SK-N-SH treated with all-trans-retinoic acid at 6 μM for 48 hours (cell line): ENCODE data around the gene MET.
"Not testable (repeated sequence)": the region's sequence is repeated elsewhere in the genome, so short reads cannot be mapped to it uniquely, and the experiment has no call there.

ENCODE experiments used
- ATAC-seq: fragments of 200-7000 bp; cut with Tn5 transposase; 3 replicates; pipeline ENCODE4 v1.9.1; 2020; ENCODE audit warnings: mild to moderate bottlenecking, moderate library complexity
- ARNTL ChIP-seq: fragments of 450-650 bp; formaldehyde crosslinking; IDR thresholded peaks from 2 replicates; pipeline ENCODE4 v1.5.0; 2020; ENCODE audit warnings: low read depth, mild to moderate bottlenecking, moderate library complexity, borderline replicate concordance
- BACH2 ChIP-seq: fragments of 250-450 bp; sonication (Bioruptor Pico); IDR thresholded peaks from 2 replicates; pipeline ENCODE4 v1.9.0; 2021; ENCODE audit warnings: mild to moderate bottlenecking, borderline replicate concordance
- CREB5 ChIP-seq: fragments of 250-450 bp; sonication (Bioruptor Pico); IDR thresholded peaks from 2 replicates; pipeline ENCODE4 v1.5.1; 2020; ENCODE audit warnings: low read depth, mild to moderate bottlenecking, moderate library complexity
- CSDC2 ChIP-seq: fragments of 250-450 bp; sonication (Bioruptor Pico); IDR thresholded peaks from 2 replicates; pipeline ENCODE4 v1.5.0; 2020; ENCODE audit warnings: mild to moderate bottlenecking, moderate library complexity
- CSRNP3 ChIP-seq: fragments of 250-450 bp; sonication (Bioruptor Pico); IDR thresholded peaks from 2 replicates; pipeline ENCODE4 v1.5.1; 2021; ENCODE audit warnings: mild to moderate bottlenecking, moderate library complexity
- ESRRG ChIP-seq: fragments of 250-450 bp; sonication (Bioruptor Pico); IDR thresholded peaks from 2 replicates; pipeline ENCODE4 v1.6.1; 2021; ENCODE audit warnings: mild to moderate bottlenecking
- GLIS3 ChIP-seq: fragments of 250-450 bp; sonication (Bioruptor Pico); IDR thresholded peaks from 2 replicates; pipeline ENCODE4 v1.5.0; 2020; ENCODE audit warnings: mild to moderate bottlenecking, moderate library complexity
- ISL1 ChIP-seq: fragments of 250-450 bp; sonication (Bioruptor Pico); IDR thresholded peaks from 2 replicates; pipeline ENCODE4 v2.1.2; 2022; ENCODE audit warnings: mild to moderate bottlenecking, moderate library complexity
- OSR1 ChIP-seq: fragments of 250-450 bp; sonication (Bioruptor Pico); IDR thresholded peaks from 2 replicates; pipeline ENCODE4 v1.8.0; 2022; ENCODE audit warnings: moderate library complexity, mild to moderate bottlenecking, inconsistent platforms
- PATZ1 ChIP-seq: fragments of 250-450 bp; sonication (Bioruptor Pico); IDR thresholded peaks from 2 replicates; pipeline ENCODE4 v1.8.0; 2020; ENCODE audit warnings: mild to moderate bottlenecking, moderate library complexity, borderline replicate concordance
- POU6F1 ChIP-seq: fragments of 250-450 bp; sonication (Bioruptor Pico); IDR thresholded peaks from 2 replicates; pipeline ENCODE4 v1.8.0; 2021; ENCODE audit warnings: low read depth, mild to moderate bottlenecking, moderate library complexity, borderline replicate concordance
- PPARA ChIP-seq: fragments of 250-450 bp; sonication (Bioruptor Pico); IDR thresholded peaks from 2 replicates; pipeline ENCODE4 v1.5.0; 2020; ENCODE audit warnings: mild to moderate bottlenecking, borderline replicate concordance
- RARB ChIP-seq: fragments of 250-450 bp; sonication (Bioruptor Pico); IDR thresholded peaks from 2 replicates; pipeline ENCODE4 v1.8.0; 2021; ENCODE audit warnings: mild to moderate bottlenecking, moderate library complexity
- TOX ChIP-seq: fragments of 250-450 bp; sonication (Bioruptor Pico); IDR thresholded peaks from 2 replicates; pipeline ENCODE4 v1.8.0; 2021; ENCODE audit warnings: mild to moderate bottlenecking, moderate library complexity, borderline replicate concordance
- TSHZ2 ChIP-seq: fragments of 250-450 bp; sonication (Bioruptor Pico); IDR thresholded peaks from 2 replicates; pipeline ENCODE4 v1.5.0; 2020; ENCODE audit warnings: mild to moderate bottlenecking, moderate library complexity
- ZC3H10 ChIP-seq: fragments of 250-450 bp; sonication (Bioruptor Pico); IDR thresholded peaks from 2 replicates; pipeline ENCODE4 v1.5.1; 2021; ENCODE audit warnings: mild to moderate bottlenecking, moderate library complexity
- ZFP3 ChIP-seq: fragments of 250-450 bp; sonication (Bioruptor Pico); IDR thresholded peaks from 2 replicates; pipeline ENCODE4 v1.5.0; 2020; ENCODE audit warnings: mild to moderate bottlenecking, moderate library complexity
- ZFP30 ChIP-seq: fragments of 450-650 bp; formaldehyde crosslinking; IDR thresholded peaks from 2 replicates; pipeline ENCODE4 v1.5.0; 2022; ENCODE audit warnings: mild to moderate bottlenecking, moderate library complexity
- ZNF565 ChIP-seq: fragments of 450-650 bp; formaldehyde crosslinking; conservative IDR thresholded peaks from 2 replicates; pipeline ENCODE4 v1.5.0; 2020; ENCODE audit warnings: low read depth, mild to moderate bottlenecking, moderate library complexity
- ZNF70 ChIP-seq: fragments of 450-650 bp; formaldehyde crosslinking; IDR thresholded peaks from 2 replicates; pipeline ENCODE4 v1.5.0; 2020; ENCODE audit warnings: mild to moderate bottlenecking, moderate library complexity

MET gene

GRCh38 chr7:116752305-116753074 is 80.5 kb downstream of the MET start:
- no peak for ATAC-seq
- TF ChIP-seq ZFP30, result no peak
- TF ChIP-seq OSR1 (CRISPR knock-in tag), result no peak
- TF ChIP-seq ZC3H10 (CRISPR knock-in tag), result no peak
- TF ChIP-seq PATZ1 (CRISPR knock-in tag), result no peak
- no peak for TF ChIP-seq ZNF565 (CRISPR knock-in tag)
- no peak for TF ChIP-seq ESRRG
- no peak for TF ChIP-seq PPARA (CRISPR knock-in tag)
- no peak for TF ChIP-seq RARB
- TF ChIP-seq TSHZ2 (CRISPR knock-in tag), result no peak
- no peak for TF ChIP-seq CREB5 (CRISPR knock-in tag)
- TF ChIP-seq GLIS3, result no peak
- TF ChIP-seq BACH2, result no peak

- ATAC-seq, result no peak
- TF ChIP-seq RARB, result no peak
- TF ChIP-seq, all 23 proteins: peak for 0
These were observed 81.1 kb downstream of the MET start for GRCh38 chr7:116753130-116753529.

GRCh38 chr7:116754186-116754585 is 82.2 kb downstream of the MET start:
- ATAC-seq, result no peak
- TF ChIP-seq ESRRG (no peak), GLIS3 (no peak)

GRCh38 chr7:116757283-116757682 is 85.3 kb downstream of the MET start:
- TF ChIP-seq ZFP3 (no peak), ZNF70 (no peak), ZNF565 (CRISPR knock-in tag) (no peak), ZFP30 (no peak), TOX (CRISPR knock-in tag) (no peak), CSRNP3 (no peak), OSR1 (CRISPR knock-in tag) (no peak), CSDC2 (CRISPR knock-in tag) (no peak), RARB (no peak), POU6F1 (CRISPR knock-in tag) (no peak), ISL1 (CRISPR knock-in tag) (no peak), ESRRG (no peak), GLIS3 (no peak), TSHZ2 (CRISPR knock-in tag) (no peak), ARNTL (CRISPR knock-in tag) (no peak)
- no peak for ATAC-seq

GRCh38 chr7:116759642-116760041 is 87.6 kb downstream of the MET start:
- not testable (repeated sequence) for ATAC-seq
